ENCODE data around the gene WRNIP1. TPM values are rescaled to one million over a fixed set of nuclear protein-coding genes. Genes with fewer than 3 reads are reported as not detected.

WRNIP1 gene
- total RNA-seq, 4 donors from 2014 or later: 51.9 to 66.0 (median 57.3) TPM

DNA sequence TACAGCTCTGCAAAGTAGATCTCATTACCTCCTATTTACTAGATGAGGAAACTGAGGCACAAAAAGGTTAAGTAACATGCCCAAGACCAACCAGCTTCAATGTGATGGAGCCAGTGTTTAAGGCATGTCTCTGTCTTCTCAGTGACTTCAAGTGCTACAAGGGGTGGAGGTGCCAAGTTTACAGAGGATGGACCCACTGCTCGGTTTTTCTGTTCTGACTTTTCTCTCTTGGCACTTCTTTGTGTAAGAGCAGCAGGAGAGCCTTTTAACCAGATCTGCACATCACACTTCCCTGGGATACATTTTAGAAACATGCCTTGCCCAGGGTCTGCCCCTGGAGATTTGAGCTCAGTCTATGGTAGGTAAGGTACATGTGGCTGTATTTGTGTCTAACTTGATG, 9.8 kb downstream of the WRNIP1 start:
- intact Hi-C loops (cut with DNase I; ENCODE audit: low total_unique reads): no loop called here
- no peaks in the 10 kb centered on the region for H3K9me3 ChIP-seq
- H3K36me3 ChIP-seq: peaks cover 0 to 7% of the 10 kb centered on the region in 2 donors
- H3K27me3 ChIP-seq: no peaks in the 10 kb centered on the region
- no peak overlapping the region for H3K4me3 ChIP-seq
- H3K27ac ChIP-seq: no peak overlapping the region
- DNase-seq (no peak), ATAC-seq (no peak)
- in situ Hi-C loops (cut with MboI; ENCODE audit: low sequenced_read_pairs in 4 of 4): no loop called here
- peaks cover 21 to 33% of the 10 kb centered on the region in 2 donors for H3K4me1 ChIP-seq
- TF ChIP-seq, protein P1, sequence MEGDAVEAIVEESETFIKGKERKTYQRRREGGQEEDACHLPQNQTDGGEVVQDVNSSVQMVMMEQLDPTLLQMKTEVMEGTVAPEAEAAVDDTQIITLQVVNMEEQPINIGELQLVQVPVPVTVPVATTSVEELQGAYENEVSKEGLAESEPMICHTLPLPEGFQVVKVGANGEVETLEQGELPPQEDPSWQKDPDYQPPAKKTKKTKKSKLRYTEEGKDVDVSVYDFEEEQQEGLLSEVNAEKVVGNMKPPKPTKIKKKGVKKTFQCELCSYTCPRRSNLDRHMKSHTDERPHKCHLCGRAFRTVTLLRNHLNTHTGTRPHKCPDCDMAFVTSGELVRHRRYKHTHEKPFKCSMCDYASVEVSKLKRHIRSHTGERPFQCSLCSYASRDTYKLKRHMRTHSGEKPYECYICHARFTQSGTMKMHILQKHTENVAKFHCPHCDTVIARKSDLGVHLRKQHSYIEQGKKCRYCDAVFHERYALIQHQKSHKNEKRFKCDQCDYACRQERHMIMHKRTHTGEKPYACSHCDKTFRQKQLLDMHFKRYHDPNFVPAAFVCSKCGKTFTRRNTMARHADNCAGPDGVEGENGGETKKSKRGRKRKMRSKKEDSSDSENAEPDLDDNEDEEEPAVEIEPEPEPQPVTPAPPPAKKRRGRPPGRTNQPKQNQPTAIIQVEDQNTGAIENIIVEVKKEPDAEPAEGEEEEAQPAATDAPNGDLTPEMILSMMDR (IDR thresholded peaks at IDR 0.05 in 4 of 5, conservative IDR thresholded peaks at IDR 0.05 in 1 of 5): no peak
- no peak for TF ChIP-seq POLR2A (IDR thresholded peaks at IDR 0.05)

DNA sequence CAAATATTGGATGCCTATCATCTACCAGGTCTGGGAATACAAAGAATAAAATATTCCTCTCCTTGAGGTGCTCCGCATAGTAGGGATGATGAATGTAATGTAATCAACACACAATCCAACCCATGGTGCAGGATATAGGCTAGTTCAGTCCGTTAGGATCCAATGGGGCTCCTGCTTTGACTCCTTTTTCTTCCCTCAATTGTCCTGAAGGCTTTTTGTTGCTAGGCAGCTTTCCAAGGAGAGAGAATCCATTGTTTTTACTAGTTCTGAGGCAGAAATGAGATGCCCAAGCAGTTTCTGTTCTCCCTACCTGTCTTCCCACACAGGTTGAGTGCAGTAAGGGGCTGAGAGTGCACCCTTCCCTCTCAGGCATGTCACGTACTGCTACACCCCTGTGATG, 12.1 kb downstream of the WRNIP1 start:
- intact Hi-C loops (cut with DNase I; ENCODE audit: low total_unique reads): no loop called here
- Histone ChIP-seq H3K36me3 (peaks cover 0 to 15% of the 10 kb centered on the region in 2 donors), H3K27ac (no peak overlapping the region), H3K4me1 (peaks cover 7 to 11% of the 10 kb centered on the region in 2 donors), H3K9me3 (no peaks in the 10 kb centered on the region), H3K4me3 (no peak overlapping the region), H3K27me3 (no peaks in the 10 kb centered on the region)
- DNase-seq (no peak), ATAC-seq (no peak)
- TF ChIP-seq, protein P1 (IDR thresholded peaks at IDR 0.05 in 4 of 5, conservative IDR thresholded peaks at IDR 0.05 in 1 of 5): no peak
- TF ChIP-seq POLR2A (IDR thresholded peaks at IDR 0.05): no peak
- in situ Hi-C loops (cut with MboI; ENCODE audit: low sequenced_read_pairs in 4 of 4): no loop called here

DNA sequence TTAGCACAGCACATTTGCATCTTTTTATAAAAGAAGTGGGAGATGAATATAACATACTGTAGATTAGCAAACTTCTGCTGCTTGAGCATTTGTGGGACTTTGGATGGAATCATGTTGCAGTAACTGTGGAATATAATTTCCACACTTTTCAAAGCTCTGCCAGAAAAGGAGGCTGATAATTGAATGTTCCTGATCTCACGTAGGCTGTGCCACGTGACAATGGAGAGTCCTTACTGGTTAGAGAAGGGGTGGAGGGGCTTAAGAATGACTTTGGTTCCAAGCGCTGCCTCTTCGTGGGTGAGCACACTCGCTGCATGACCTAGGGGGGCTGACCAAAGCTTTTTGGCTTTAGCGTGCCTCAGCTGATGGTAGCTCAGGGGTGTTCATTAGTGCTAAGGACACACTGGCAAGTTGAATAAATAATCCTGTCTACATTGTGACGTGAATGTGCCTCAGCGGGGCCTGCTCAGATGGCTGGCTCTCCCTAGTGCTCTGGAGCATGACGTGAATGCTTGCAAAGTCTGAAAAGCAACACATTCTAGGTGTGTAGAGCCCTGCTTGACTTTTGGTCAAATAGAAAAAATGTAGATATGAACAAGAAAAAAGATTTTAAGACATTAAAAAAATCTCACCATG, 15.0 kb downstream of the WRNIP1 start:
- in situ Hi-C loops (cut with MboI; ENCODE audit: low sequenced_read_pairs in 4 of 4): loop anchor here in 2 of 4 donors (10.0 kb wide), 2 partner anchors 145 to 155 kb away; no protein-coding TSS in a partner anchor
- Histone ChIP-seq H3K9me3 (no peaks in the 10 kb centered on the region), H3K4me1 (peaks cover 18 to 24% of the 10 kb centered on the region in 2 donors), H3K27ac (no peak overlapping the region), H3K27me3 (no peaks in the 10 kb centered on the region), H3K36me3 (peaks cover 0 to 15% of the 10 kb centered on the region in 2 donors), H3K4me3 (no peak overlapping the region)
- no peak for DNase-seq
- ATAC-seq: no peak
- intact Hi-C loops (cut with DNase I; ENCODE audit: low total_unique reads): no loop called here
- no peak for TF ChIP-seq POLR2A (IDR thresholded peaks at IDR 0.05)
- TF ChIP-seq, protein P1 (IDR thresholded peaks at IDR 0.05 in 4 of 5, conservative IDR thresholded peaks at IDR 0.05 in 1 of 5): no peak

DNA sequence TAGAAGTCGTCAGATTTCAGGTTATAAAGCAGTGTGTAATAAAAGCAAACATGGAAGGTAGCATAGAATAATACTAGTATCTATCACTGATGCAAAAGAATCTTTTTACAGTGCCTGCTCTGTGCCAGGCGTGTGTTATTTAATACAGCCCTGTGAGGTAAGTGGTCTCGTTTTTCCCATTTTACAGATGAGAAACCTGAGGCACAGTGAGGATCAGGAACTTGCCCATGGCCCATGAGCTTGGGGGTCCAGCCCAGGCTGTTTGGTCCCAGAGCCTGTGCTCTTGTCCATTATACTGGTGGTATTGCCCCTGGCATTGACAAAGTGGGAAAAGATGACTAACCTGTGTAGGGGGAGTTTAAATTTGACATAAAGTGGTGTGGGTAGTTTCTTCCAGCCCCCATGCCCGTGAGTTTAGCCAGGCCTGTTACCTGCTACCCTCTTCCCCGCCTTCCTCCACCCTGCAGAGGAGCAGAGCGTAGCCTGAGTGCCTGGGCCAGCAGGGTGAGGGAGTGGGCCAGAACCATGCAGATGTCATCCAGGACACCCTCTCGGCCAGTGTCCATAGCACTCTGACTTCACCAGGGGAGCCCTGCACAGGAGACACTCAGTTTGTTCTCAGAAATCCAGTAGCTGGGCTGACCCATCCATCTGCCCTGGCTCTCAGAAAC, 16.6 kb downstream of the WRNIP1 start:
- Histone ChIP-seq H3K36me3 (peaks cover 0 to 8% of the 10 kb centered on the region in 2 donors), H3K4me1 (peaks cover 18 to 24% of the 10 kb centered on the region in 2 donors), H3K27me3 (no peaks in the 10 kb centered on the region), H3K9me3 (no peaks in the 10 kb centered on the region), H3K27ac (no peak overlapping the region), H3K4me3 (no peak overlapping the region)
- DNase-seq: no peak
- intact Hi-C loops (cut with DNase I; ENCODE audit: low total_unique reads): no loop called here
- in situ Hi-C loops (cut with MboI; ENCODE audit: low sequenced_read_pairs in 4 of 4): loop anchor here in 2 of 4 donors (10.0 kb wide), 2 partner anchors 143 to 153 kb away; no protein-coding TSS in a partner anchor
- TF ChIP-seq, protein P1 (IDR thresholded peaks at IDR 0.05 in 4 of 5, conservative IDR thresholded peaks at IDR 0.05 in 1 of 5): no peak
- no peak for TF ChIP-seq POLR2A (IDR thresholded peaks at IDR 0.05)
- ATAC-seq: no peak

Data from gastrocnemius medialis (tissue), 4 donors.